Hindlimb muscle (tissue), 1 donor: ENCODE results near the gene FAM13C. TPM values are rescaled to one million over a fixed set of nuclear protein-coding genes. Genes with fewer than 3 reads are reported as not detected.
"Not testable (repeated sequence)": the region's sequence is repeated elsewhere in the genome, so short reads cannot be mapped to it uniquely, and the experiment has no call there.

Experiments
- DNase-seq: peaks from one replicate; pipeline ENCODE4 v3.0.0-alpha.2; 2013
- polyA plus RNA-seq: library from polyadenylated mRNA; unstranded; fragments of 120-200 nt; gene quantifications from one replicate; pipeline ENCODE4 v1.2.1, GENCODE V29; 2013; ENCODE audit not compliant: insufficient read length

Gene FAM13C
- polyA plus RNA-seq, 1 donor: 31.2 TPM

DNA sequence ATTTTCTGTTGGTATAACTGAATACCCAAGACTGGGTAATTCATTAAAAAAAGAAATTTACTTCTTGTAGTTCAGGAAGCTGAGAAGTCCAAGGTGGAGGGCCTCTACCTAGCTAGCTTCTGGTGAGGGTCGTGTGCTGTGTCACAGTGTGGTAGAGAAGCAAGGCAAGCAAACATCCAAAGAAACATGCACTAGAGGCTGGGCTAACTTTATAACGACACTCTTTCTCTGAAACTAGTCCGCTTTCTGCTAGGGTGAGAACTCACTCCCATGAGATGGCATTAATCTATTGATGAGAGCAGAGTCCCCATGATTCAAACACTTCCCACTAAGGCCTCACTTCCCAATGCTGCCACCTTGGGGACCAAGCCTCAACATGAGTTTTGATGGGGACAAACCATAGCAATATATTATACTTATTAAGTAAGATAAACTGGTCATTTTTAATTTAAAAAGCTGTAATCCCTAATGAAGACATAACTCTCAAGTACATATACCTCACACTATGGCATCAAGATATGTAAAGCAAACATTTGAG, 135.1 kb downstream of the FAM13C start:
- no peak for DNase-seq

DNA sequence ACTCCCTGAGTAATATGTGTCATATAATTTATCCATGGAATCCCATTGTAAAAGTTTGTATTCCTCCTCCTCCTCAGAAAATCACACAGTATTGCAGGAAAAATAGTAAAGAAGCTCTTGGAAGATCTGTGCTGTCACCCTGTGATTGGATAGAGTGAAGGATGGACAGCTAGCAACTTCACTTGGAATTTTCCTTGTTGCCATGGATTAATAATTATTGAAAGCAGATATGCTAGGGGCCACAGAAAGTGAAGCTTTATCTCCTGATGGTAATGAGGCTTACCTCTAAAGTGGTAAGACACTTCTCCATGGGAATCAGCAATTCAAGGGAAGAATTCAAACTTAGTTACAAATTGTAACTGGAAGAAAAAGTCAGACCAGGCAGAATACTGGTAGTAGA, 137.1 kb downstream of the FAM13C start:
- DNase-seq: no peak

DNA sequence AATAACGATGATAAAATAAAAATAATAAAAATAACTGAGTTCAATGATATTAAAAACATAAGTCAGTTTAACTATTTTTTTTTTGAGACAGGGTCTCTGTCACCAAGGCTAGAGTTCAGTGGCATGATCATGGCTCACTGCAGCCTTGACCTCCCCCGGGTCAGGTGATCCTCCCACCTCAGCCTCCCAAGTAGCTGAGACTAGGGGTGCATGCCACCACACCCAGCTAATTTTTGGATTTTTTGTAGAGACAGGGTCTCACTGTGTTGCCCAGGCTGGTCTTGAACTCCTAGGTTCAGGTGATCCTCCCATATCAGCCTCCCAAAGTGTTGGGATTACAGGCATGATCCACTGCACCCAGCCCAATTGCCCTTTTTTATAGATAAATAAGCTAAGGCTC, 138.8 kb downstream of the FAM13C start:
- DNase-seq: not testable (repeated sequence)

DNA sequence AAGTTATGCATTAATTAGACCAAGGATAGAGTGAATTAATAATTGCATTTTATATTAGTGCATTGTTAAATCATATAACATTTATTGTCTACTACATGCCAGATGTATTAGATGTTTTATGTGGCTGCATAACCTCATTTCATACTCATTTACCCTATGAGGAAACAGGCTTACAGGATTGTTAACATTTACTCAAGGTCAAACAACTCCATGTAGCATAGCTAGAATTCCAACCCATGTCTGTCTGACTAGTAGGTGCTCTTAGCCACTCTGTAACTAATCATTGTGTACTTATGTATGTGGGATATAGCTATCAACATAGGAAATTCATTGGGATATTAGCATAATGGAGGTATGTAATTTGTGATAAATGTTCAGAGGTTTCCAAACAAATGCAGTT, 139.6 kb downstream of the FAM13C start:
- no peak for DNase-seq

DNA sequence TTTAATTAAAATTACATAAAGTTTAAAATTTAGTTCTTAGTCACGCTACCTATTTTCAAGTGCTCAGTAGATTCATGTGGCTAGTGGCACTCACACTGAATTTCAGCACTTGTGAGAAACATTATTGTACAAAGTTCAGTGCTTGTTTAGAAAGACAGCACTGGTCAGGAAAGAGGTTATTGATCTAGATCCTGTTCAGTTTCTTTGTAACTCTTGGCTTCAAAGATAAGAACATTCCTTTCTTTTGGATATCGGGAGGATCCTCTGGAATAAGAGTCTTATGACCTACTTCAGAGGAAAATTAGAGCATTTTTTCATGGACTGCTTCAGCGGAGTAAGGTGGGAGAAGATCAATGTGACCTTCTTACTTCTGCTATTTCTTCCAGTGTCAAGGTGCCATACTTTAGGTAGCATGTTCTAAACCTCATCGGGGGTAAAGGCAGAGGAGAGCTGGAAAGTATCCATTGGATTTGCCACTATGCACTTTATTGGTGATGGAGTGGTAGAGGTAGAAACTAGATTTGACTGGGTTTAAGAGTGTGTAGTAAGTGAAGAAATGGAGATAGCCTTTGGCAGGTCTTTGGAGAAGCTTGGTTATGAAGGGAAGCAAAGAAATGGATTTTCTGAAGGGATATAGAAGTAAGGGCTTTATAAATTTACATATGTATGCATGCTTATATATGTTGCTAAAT, 146.0 kb downstream of the FAM13C start:
- DNase-seq: no peak

DNA sequence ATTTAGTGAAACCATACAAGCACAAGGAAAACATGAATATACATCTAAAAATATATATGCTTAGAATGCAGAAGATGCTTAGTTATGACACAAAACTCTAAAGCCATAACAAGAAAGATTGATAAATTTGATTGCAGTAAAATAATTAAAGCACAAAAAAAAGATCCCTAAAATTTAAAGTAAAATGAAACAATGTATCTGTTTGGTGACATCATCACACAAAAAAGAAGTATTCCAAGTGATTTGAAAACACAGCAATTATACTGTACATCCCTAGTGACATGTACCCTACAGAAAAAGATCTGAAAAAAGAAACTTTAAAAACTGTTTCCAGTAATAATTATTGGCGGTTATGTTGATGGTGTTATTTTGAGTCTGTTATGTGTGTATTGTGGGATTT, 148.2 kb downstream of the FAM13C start:
- DNase-seq: no peak

DNA sequence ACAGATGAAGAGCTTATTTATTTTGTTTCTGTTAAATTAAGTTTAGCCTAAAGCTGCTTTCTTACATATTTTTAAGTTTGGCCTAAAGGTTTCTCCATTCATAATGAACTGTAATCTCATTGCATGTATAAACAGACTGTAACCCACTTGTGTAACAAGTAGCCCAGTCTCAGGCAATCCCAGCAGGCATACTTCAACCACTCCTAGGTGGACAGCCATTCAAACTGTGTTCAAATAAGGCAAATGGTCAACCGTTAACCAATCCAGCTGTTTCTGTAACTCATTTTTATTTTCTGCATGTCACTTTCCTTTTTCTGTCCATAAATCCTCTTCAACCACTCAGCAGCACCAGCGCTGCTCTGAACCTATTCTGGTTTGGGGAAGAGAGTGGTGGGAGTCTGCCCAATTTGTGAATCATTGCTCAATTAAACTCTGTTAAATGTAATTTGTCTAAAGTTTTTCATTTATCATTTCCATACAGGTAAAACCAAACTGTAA, 150.0 kb downstream of the FAM13C start:
- no peak for DNase-seq

DNA sequence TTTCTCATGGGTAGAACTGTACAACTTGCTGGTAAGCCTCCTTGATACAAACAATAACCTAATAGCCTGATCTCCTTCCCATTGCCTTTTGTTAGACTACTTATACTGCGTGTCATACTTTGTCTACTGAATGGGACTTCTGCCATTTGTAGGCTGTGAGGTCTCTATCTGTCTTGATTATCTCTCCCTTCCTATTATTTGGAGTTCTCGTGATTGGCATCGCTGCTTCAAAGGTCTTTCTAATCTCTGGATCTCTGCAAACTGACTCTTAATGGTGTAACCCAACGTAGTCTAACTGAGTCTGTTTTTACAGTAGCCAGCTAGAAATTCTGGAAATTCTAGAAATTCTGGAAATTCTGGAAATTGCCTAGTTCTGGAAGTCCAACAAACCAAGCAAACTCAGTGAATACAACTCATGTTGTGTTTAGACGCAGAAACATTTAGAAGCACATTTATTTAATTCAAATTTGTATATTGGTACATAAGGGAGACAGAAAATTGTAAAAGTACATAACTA, 156.1 kb downstream of the FAM13C start:
- DNase-seq: no peak

Other genes with a start within 250 kb of the FAM13C start
- 2.1 TPM for gene PHYHIPL, start 185.9 kb downstream of the FAM13C start, polyA plus RNA-seq